Epidermal melanocyte (primary cell): ENCODE data around the gene HEXB.
A peak's percentile ranks its signal among the peaks of the same experiment; 100 is the strongest.
"Not testable (repeated sequence)": the region's sequence is repeated elsewhere in the genome, so short reads cannot be mapped to it uniquely, and the experiment has no call there.

Experiments
- DNase-seq: peaks from one replicate; pipeline ENCODE4 v3.0.0; 2011; ENCODE audit warnings: low spot score; ENCODE audit not compliant: insufficient read length

The HEXB gene

GRCh38 chr5:74736759-74737158 lies 51.7 kb downstream of the HEXB start:
- no peak for DNase-seq

- no peak for DNase-seq
Observed at GRCh38 chr5:74738406-74738805, 53.4 kb downstream of the HEXB start.

GRCh38 chr5:74748742-74749141 lies 63.7 kb downstream of the HEXB start:
- DNase-seq: not testable (repeated sequence)

GRCh38 chr5:74761241-74761640 lies 76.2 kb downstream of the HEXB start:
- no peak for DNase-seq

- DNase-seq: no peak
Observed at GRCh38 chr5:74762599-74762998, 77.6 kb downstream of the HEXB start.

- DNase-seq: no peak
Observed at GRCh38 chr5:74763504-74763903, 78.5 kb downstream of the HEXB start.

GRCh38 chr5:74765201-74765600 lies 80.2 kb downstream of the HEXB start:
- DNase-seq: no peak

- no peak for DNase-seq
Observed at GRCh38 chr5:74765929-74766328, 80.9 kb downstream of the HEXB start.

GRCh38 chr5:74766418-74766848 lies 81.4 kb downstream of the HEXB start:
- peak; percentile 15 for DNase-seq

- DNase-seq: peak; percentile 50
Observed at GRCh38 chr5:74766849-74767578, 82.0 kb downstream of the HEXB start, which contains the start of the genes GFM2 and NSA2. Gene GFM2, minus strand, starts transcription at chr5:74767117. Its CDS starts 3,375 bp downstream, at chr5:74763742. Gene NSA2, plus strand, starts transcription at chr5:74767249. Its CDS starts 112 bp downstream, at chr5:74767361.

- DNase-seq: peak; percentile 21
Observed at GRCh38 chr5:74767579-74767913, 82.5 kb downstream of the HEXB start.
